WTC11 (cell line): ENCODE measurements around the gene LAMA2. TPM values are rescaled to one million over a fixed set of nuclear protein-coding genes. Genes with fewer than 3 reads are reported as not detected.

ENCODE experiments used
- ATAC-seq: fragments of 200-7000 bp; cut with Tn5 transposase; 2 replicates; pipeline ENCODE4 v1.10.0; 2021; ENCODE audit warnings: mild to moderate bottlenecking, moderate library complexity
- CTCF ChIA-PET: fragments of 300-600 bp; sonication (Branson Sonifier 250); formaldehyde crosslinking; loops from one replicate; lab custom pipeline; 2021; ENCODE audit warnings: antibody characterized with exemption; lab: Charles Lee
- POLR2A ChIA-PET: fragments of 350-600 bp; sonication (Branson Sonifier 250); formaldehyde crosslinking; loops from one replicate; lab custom pipeline; 2021; ENCODE audit warnings: antibody characterized with exemption; lab: Charles Lee
- DNase-seq: peaks from one replicate; pipeline ENCODE4 v3.0.0; 2021; ENCODE audit warnings: low spot score
- H3K27ac Mint-ChIP-seq: 2 replicates; pipeline ENCODE4 v1.8.0; 2021; ENCODE audit warnings: mixed read lengths
- H3K27me3 Mint-ChIP-seq: 2 replicates; pipeline ENCODE4 v1.8.0; 2021; ENCODE audit warnings: low read depth, mild to moderate bottlenecking, moderate library complexity, mixed read lengths
- H3K36me3 Mint-ChIP-seq: 2 replicates; pipeline ENCODE4 v1.8.0; 2021; ENCODE audit warnings: mixed read lengths
- H3K4me1 Mint-ChIP-seq: 2 replicates; pipeline ENCODE4 v1.8.0; 2022; ENCODE audit warnings: mixed read lengths
- H3K4me3 Mint-ChIP-seq: 2 replicates; pipeline ENCODE4 v1.8.0; 2021; ENCODE audit warnings: mild to moderate bottlenecking, moderate library complexity, mixed read lengths
- H3K9me3 Mint-ChIP-seq: 2 replicates; pipeline ENCODE4 v1.8.0; 2021; ENCODE audit warnings: mixed read lengths
- CREM ChIP-seq: sonication (generic); formaldehyde crosslinking; IDR thresholded peaks from 2 replicates; pipeline ENCODE4 v1.8.1; 2022; ENCODE audit warnings: mild to moderate bottlenecking, missing genetic modification reagents, moderate library complexity
- FOXK1 ChIP-seq: sonication (generic); formaldehyde crosslinking; IDR thresholded peaks from 2 replicates; pipeline ENCODE4 v1.8.0; 2022; ENCODE audit warnings: mild to moderate bottlenecking, moderate library complexity, missing genetic modification reagents
- HMGA2 ChIP-seq: fragments of 250-450 bp; sonication (Bioruptor Pico); IDR thresholded peaks from 2 replicates; pipeline ENCODE4 v1.4.0; 2021; ENCODE audit warnings: mild to moderate bottlenecking, moderate library complexity
- NR1H2 ChIP-seq: sonication (generic); formaldehyde crosslinking; IDR thresholded peaks from 2 replicates; pipeline ENCODE4 v1.9.0; 2021; ENCODE audit warnings: mild to moderate bottlenecking, moderate library complexity, missing genetic modification reagents
- NR2C2 ChIP-seq: sonication (generic); formaldehyde crosslinking; IDR thresholded peaks from 2 replicates; pipeline ENCODE4 v1.8.0; 2022; ENCODE audit warnings: mild to moderate bottlenecking, missing genetic modification reagents
- OVOL2 ChIP-seq: fragments of 250-450 bp; sonication (Bioruptor Pico); IDR thresholded peaks from 2 replicates; pipeline ENCODE4 v1.9.0; 2021; ENCODE audit warnings: mild to moderate bottlenecking, borderline replicate concordance
- SMAD4 ChIP-seq: sonication (generic); formaldehyde crosslinking; IDR thresholded peaks from 2 replicates; pipeline ENCODE4 v1.8.0; 2022; ENCODE audit warnings: mild to moderate bottlenecking, missing genetic modification reagents
- SOX15 ChIP-seq: fragments of 250-450 bp; sonication (Bioruptor Pico); IDR thresholded peaks from 2 replicates; pipeline ENCODE4 v1.9.0; 2021; ENCODE audit warnings: mild to moderate bottlenecking
- ZNF232 ChIP-seq: sonication (generic); formaldehyde crosslinking; IDR thresholded peaks from 2 replicates; pipeline ENCODE4 v1.8.0; 2022; ENCODE audit warnings: mild to moderate bottlenecking, missing genetic modification reagents
- ZNF317 ChIP-seq: sonication (generic); formaldehyde crosslinking; IDR thresholded peaks from 2 replicates; pipeline ENCODE4 v1.8.1; 2023; ENCODE audit warnings: low read depth, mild to moderate bottlenecking, moderate library complexity, missing genetic modification reagents, borderline replicate concordance
- ZNF423 ChIP-seq: fragments of 250-450 bp; sonication (Bioruptor Pico); IDR thresholded peaks from 2 replicates; pipeline ENCODE4 v2.1.2; 2022; ENCODE audit warnings: mild to moderate bottlenecking, moderate library complexity
- total RNA-seq: library from RNA; stranded (reverse); gene quantifications from 3 replicates; pipeline ENCODE4 v1.2.3, GENCODE V29; 2021
- TF ChIP-seq, protein P1 (sequence below): sonication (generic); formaldehyde crosslinking; IDR thresholded peaks from 2 replicates; pipeline ENCODE4 v1.8.1; 2023; ENCODE audit warnings: mild to moderate bottlenecking, missing genetic modification reagents, borderline replicate concordance
- TF ChIP-seq, protein P2 (sequence below): sonication (generic); formaldehyde crosslinking; conservative IDR thresholded peaks from 2 replicates; pipeline ENCODE4 v1.8.1; 2023; ENCODE audit warnings: mild to moderate bottlenecking, low read depth, missing genetic modification reagents, moderate library complexity
- TF ChIP-seq, protein P3 (sequence below): sonication (generic); formaldehyde crosslinking; IDR thresholded peaks from 2 replicates; pipeline ENCODE4 v1.8.0; 2022; ENCODE audit warnings: missing genetic modification reagents
- TF ChIP-seq, protein P4 (sequence below): sonication (generic); formaldehyde crosslinking; IDR thresholded peaks from 2 replicates; pipeline ENCODE4 v1.8.1; 2023; ENCODE audit warnings: mild to moderate bottlenecking, missing genetic modification reagents
- TF ChIP-seq, protein P5 (sequence below): sonication (generic); formaldehyde crosslinking; IDR thresholded peaks from 2 replicates; pipeline ENCODE4 v1.8.1; 2022; ENCODE audit warnings: mild to moderate bottlenecking, moderate library complexity, missing genetic modification reagents
- TF ChIP-seq, protein P6 (sequence below): fragments of 250-450 bp; sonication (Bioruptor Pico); IDR thresholded peaks from 2 replicates; pipeline ENCODE4 v1.8.0; 2021; ENCODE audit warnings: mild to moderate bottlenecking

Gene LAMA2
- total RNA-seq, 1 experiment from 2014 or later = 6.6 TPM

DNA sequence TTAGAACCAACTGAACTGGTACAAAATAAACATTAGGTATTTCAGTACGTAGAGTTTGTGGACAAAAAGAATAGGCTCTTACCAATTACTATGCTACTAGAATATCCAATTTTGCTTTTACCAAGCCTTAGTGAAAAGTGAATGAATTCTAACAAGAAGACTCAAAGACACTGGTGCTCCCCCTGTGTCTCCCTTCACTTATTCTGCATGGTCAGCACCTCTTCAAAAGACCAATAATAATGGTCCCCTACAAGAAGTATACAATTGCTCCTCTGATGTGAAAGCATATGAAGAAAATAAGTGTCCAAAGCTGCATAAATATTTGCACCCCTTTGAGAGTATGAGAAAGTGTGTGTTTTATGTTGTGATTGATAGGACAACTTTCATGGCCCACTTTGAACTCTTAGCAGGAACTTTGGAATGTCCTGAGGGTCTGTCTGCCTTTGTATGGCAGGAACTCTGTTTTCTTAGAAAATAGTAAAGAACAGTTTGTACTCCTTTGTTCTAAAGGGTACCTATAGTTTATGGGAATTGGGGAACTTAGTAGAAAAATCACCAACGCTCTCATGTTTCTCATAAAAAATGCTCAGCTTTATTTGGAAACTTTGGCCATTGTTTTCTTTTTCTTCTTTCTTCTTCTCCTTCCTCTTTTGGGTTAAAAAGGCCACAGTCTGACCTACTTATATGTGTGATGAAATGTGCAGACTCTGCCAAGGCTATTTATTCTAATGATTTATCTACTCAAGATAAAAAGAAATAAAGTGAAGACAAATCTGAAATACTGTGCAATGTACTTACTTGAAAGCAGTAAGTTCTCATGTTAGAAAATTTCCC is 352.4 kb downstream of the LAMA2 start:
- DNase-seq = no peak
- CTCF ChIA-PET = no interaction called here
- Mint-ChIP-seq H3K4me3 (no peak overlapping the region), H3K9me3 (no peaks in the 10 kb centered on the region), H3K36me3 (no peaks in the 10 kb centered on the region), H3K4me1 (no peaks in the 10 kb centered on the region), H3K27ac (no peak overlapping the region), H3K27me3 (no peaks in the 10 kb centered on the region)
- POLR2A ChIA-PET = no interaction called here
- TF ChIP-seq, protein P1, sequence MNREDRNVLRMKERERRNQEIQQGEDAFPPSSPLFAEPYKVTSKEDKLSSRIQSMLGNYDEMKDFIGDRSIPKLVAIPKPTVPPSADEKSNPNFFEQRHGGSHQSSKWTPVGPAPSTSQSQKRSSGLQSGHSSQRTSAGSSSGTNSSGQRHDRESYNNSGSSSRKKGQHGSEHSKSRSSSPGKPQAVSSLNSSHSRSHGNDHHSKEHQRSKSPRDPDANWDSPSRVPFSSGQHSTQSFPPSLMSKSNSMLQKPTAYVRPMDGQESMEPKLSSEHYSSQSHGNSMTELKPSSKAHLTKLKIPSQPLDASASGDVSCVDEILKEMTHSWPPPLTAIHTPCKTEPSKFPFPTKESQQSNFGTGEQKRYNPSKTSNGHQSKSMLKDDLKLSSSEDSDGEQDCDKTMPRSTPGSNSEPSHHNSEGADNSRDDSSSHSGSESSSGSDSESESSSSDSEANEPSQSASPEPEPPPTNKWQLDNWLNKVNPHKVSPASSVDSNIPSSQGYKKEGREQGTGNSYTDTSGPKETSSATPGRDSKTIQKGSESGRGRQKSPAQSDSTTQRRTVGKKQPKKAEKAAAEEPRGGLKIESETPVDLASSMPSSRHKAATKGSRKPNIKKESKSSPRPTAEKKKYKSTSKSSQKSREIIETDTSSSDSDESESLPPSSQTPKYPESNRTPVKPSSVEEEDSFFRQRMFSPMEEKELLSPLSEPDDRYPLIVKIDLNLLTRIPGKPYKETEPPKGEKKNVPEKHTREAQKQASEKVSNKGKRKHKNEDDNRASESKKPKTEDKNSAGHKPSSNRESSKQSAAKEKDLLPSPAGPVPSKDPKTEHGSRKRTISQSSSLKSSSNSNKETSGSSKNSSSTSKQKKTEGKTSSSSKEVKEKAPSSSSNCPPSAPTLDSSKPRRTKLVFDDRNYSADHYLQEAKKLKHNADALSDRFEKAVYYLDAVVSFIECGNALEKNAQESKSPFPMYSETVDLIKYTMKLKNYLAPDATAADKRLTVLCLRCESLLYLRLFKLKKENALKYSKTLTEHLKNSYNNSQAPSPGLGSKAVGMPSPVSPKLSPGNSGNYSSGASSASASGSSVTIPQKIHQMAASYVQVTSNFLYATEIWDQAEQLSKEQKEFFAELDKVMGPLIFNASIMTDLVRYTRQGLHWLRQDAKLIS = no peak
- TF ChIP-seq, protein P2, sequence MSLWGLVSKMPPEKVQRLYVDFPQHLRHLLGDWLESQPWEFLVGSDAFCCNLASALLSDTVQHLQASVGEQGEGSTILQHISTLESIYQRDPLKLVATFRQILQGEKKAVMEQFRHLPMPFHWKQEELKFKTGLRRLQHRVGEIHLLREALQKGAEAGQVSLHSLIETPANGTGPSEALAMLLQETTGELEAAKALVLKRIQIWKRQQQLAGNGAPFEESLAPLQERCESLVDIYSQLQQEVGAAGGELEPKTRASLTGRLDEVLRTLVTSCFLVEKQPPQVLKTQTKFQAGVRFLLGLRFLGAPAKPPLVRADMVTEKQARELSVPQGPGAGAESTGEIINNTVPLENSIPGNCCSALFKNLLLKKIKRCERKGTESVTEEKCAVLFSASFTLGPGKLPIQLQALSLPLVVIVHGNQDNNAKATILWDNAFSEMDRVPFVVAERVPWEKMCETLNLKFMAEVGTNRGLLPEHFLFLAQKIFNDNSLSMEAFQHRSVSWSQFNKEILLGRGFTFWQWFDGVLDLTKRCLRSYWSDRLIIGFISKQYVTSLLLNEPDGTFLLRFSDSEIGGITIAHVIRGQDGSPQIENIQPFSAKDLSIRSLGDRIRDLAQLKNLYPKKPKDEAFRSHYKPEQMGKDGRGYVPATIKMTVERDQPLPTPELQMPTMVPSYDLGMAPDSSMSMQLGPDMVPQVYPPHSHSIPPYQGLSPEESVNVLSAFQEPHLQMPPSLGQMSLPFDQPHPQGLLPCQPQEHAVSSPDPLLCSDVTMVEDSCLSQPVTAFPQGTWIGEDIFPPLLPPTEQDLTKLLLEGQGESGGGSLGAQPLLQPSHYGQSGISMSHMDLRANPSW (CRISPR knock-in tag) = no peak
- no peak for TF ChIP-seq ZNF232
- TF ChIP-seq, protein P3, sequence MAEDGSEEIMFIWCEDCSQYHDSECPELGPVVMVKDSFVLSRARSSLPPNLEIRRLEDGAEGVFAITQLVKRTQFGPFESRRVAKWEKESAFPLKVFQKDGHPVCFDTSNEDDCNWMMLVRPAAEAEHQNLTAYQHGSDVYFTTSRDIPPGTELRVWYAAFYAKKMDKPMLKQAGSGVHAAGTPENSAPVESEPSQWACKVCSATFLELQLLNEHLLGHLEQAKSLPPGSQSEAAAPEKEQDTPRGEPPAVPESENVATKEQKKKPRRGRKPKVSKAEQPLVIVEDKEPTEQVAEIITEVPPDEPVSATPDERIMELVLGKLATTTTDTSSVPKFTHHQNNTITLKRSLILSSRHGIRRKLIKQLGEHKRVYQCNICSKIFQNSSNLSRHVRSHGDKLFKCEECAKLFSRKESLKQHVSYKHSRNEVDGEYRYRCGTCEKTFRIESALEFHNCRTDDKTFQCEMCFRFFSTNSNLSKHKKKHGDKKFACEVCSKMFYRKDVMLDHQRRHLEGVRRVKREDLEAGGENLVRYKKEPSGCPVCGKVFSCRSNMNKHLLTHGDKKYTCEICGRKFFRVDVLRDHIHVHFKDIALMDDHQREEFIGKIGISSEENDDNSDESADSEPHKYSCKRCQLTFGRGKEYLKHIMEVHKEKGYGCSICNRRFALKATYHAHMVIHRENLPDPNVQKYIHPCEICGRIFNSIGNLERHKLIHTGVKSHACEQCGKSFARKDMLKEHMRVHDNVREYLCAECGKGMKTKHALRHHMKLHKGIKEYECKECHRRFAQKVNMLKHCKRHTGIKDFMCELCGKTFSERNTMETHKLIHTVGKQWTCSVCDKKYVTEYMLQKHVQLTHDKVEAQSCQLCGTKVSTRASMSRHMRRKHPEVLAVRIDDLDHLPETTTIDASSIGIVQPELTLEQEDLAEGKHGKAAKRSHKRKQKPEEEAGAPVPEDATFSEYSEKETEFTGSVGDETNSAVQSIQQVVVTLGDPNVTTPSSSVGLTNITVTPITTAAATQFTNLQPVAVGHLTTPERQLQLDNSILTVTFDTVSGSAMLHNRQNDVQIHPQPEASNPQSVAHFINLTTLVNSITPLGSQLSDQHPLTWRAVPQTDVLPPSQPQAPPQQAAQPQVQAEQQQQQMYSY (CRISPR knock-in tag) = no peak
- TF ChIP-seq ZNF317 (CRISPR knock-in tag) = no peak
- TF ChIP-seq SMAD4 (CRISPR knock-in tag) = no peak
- TF ChIP-seq, protein P4, sequence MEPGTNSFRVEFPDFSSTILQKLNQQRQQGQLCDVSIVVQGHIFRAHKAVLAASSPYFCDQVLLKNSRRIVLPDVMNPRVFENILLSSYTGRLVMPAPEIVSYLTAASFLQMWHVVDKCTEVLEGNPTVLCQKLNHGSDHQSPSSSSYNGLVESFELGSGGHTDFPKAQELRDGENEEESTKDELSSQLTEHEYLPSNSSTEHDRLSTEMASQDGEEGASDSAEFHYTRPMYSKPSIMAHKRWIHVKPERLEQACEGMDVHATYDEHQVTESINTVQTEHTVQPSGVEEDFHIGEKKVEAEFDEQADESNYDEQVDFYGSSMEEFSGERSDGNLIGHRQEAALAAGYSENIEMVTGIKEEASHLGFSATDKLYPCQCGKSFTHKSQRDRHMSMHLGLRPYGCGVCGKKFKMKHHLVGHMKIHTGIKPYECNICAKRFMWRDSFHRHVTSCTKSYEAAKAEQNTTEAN = no peak
- TF ChIP-seq ZNF423 (CRISPR knock-in tag) = no peak
- TF ChIP-seq SOX15 (CRISPR knock-in tag) = no peak
- no peak for TF ChIP-seq NR1H2 (CRISPR knock-in tag)
- no peak for TF ChIP-seq FOXK1 (CRISPR knock-in tag)
- TF ChIP-seq, protein P5, sequence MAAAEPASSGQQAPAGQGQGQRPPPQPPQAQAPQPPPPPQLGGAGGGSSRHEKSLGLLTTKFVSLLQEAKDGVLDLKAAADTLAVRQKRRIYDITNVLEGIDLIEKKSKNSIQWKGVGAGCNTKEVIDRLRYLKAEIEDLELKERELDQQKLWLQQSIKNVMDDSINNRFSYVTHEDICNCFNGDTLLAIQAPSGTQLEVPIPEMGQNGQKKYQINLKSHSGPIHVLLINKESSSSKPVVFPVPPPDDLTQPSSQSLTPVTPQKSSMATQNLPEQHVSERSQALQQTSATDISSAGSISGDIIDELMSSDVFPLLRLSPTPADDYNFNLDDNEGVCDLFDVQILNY (CRISPR knock-in tag) = no peak
- TF ChIP-seq HMGA2 = no peak
- no peak for TF ChIP-seq CREM (CRISPR knock-in tag)
- TF ChIP-seq NR2C2 (CRISPR knock-in tag) = no peak
- no peak for TF ChIP-seq OVOL2 (CRISPR knock-in tag)
- TF ChIP-seq, protein P6, sequence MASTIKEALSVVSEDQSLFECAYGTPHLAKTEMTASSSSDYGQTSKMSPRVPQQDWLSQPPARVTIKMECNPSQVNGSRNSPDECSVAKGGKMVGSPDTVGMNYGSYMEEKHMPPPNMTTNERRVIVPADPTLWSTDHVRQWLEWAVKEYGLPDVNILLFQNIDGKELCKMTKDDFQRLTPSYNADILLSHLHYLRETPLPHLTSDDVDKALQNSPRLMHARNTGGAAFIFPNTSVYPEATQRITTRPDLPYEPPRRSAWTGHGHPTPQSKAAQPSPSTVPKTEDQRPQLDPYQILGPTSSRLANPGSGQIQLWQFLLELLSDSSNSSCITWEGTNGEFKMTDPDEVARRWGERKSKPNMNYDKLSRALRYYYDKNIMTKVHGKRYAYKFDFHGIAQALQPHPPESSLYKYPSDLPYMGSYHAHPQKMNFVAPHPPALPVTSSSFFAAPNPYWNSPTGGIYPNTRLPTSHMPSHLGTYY (CRISPR knock-in tag) = no peak
- ATAC-seq = no peak
